NT2/D1 (cell line): ENCODE data around the gene CRACR2B.

Source experiments
- SUZ12 ChIP-seq: IDR thresholded peaks from 2 replicates; pipeline ENCODE4 v1.6.1; 2011; ENCODE audit not compliant: insufficient read length, insufficient read depth; ENCODE audit errors: extremely low read depth
- YY1 ChIP-seq: IDR thresholded peaks from 2 replicates; pipeline ENCODE4 v1.6.1; 2011; ENCODE audit not compliant: insufficient read length, insufficient read depth

DNA sequence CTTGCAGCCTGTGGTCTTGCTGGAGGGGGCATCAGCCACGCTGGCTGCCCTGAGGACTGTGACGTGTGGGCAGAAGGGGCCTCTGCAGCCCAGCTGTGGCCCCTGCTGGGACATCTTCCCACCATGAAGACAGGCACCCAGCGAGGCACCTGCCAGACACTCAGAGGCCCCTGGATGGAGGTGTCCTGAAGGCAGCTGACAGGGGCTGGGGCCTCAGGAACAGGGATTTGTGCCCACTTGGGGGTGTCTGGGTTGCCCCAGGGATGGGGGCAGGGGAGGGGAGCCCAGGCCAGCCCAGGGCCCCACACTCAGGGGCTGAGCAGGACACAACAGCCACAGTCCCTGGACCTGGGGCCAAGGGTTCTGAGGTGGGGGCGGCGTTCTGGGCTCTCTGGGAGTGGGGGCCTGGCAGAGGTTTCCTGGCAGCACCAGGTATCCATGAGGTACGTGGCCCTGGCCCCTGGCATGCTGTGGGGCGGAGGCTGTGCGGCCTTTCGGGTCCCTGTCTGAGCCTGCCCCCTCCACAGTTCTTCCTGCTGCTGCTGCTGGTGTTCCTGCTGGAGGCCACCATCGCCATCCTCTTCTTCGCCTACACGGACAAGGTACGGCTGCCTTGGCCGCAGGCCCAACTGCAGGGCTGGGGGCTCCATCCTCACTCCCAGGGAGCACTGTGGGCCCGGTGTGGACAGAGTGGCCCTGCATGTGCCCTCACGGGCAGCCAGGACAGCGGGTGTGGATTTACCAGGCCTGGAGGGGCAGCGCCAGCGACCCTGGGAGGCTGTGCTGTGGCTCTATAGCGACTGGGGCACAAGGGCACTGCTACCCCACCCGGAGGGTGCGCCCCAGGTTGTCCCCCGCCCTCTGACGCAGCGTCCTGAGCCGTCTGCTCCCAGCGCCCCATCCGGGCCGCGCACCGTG is 36.5 kb downstream of the CRACR2B start:
- TF ChIP-seq SUZ12, result no peak
- no peak for TF ChIP-seq YY1
